Measurements from ENCODE around the gene SND1.

Gene SND1

GRCh38 chr7:127741764-127742375 lies 89.9 kb downstream of the SND1 start:
- in situ Hi-C loops (cut with HindIII; ENCODE audit: low sequenced_read_pairs) = no loop called here
- no peak for DNase-seq (ENCODE audit: low read depth)
- no peak for TF ChIP-seq CTCF (IDR thresholded peaks at IDR 0.05; ENCODE audit: low read depth, low read length, missing control alignments)
- H3K4me3 ChIP-seq (ENCODE audit: low read depth, low read length) = no peak overlapping the region

DNA sequence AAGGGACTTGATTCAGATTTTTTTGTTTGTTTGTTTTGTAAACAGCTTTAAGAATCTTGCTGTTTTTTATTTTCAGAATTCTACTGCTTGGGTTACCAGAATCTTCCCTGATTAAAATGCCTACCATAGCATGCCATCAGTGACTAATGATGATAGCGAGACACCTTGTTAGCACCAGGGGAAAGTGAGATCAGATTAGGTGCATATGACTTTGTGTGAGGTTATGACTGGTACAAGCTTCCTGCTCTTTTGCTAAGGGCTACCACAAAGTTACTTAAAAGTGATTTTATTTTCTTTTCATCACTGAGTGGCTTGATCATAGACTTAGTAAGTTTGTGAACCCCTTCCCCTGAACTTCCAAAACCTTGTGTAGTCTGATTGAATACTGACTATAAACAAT lies 93.5 kb downstream of the SND1 start:
- no peak for TF ChIP-seq CTCF (IDR thresholded peaks at IDR 0.05; ENCODE audit: low read depth, low read length, missing control alignments)
- DNase-seq (ENCODE audit: low read depth) = no peak
- H3K4me3 ChIP-seq (ENCODE audit: low read depth, low read length) = no peak overlapping the region
- in situ Hi-C loops (cut with HindIII; ENCODE audit: low sequenced_read_pairs) = no loop called here

- no peak for TF ChIP-seq CTCF (IDR thresholded peaks at IDR 0.05; ENCODE audit: low read depth, low read length, missing control alignments)
- in situ Hi-C loops (cut with HindIII; ENCODE audit: low sequenced_read_pairs) = no loop called here
- peak; percentile 98 for DNase-seq (ENCODE audit: low read depth)
- H3K4me3 ChIP-seq (ENCODE audit: low read depth, low read length) = no peak overlapping the region
These were observed 99.1 kb downstream of the SND1 start for GRCh38 chr7:127751062-127751461.

- in situ Hi-C loops (cut with HindIII; ENCODE audit: low sequenced_read_pairs) = no loop called here
- TF ChIP-seq CTCF (IDR thresholded peaks at IDR 0.05; ENCODE audit: low read depth, low read length, missing control alignments) = no peak
These were observed 99.8 kb downstream of the SND1 start for GRCh38 chr7:127751490-127752448.

DNA sequence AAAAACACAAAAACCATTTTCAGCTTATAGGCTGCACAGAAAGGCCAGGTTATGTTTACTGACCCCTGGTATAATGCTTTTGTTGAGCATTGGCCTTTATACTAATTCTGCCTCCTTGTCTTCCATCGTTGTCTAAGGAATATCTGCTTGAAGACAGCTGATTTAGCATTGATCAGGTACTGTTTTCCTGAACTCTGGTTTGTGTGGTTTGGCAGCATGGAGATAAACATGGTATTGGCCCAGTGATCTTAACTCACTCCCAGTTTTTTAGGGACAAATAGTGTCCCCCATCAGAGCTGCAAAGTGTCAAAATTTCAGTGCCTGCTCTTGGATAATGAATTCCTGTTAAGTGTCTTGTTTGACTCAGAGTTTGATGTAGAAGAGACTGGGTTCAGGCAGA lies 100.8 kb downstream of the SND1 start:
- DNase-seq (ENCODE audit: low read depth) = no peak
- TF ChIP-seq CTCF (IDR thresholded peaks at IDR 0.05; ENCODE audit: low read depth, low read length, missing control alignments) = no peak
- no peak overlapping the region for H3K4me3 ChIP-seq (ENCODE audit: low read depth, low read length)
- in situ Hi-C loops (cut with HindIII; ENCODE audit: low sequenced_read_pairs) = no loop called here

More at GRCh38 chr7:127751490-127752448, 99.8 kb downstream of the SND1 start:
- no peak overlapping the region for H3K4me3 ChIP-seq (ENCODE audit: low read depth, low read length)
- DNase-seq (ENCODE audit: low read depth) = no peak

DNA sequence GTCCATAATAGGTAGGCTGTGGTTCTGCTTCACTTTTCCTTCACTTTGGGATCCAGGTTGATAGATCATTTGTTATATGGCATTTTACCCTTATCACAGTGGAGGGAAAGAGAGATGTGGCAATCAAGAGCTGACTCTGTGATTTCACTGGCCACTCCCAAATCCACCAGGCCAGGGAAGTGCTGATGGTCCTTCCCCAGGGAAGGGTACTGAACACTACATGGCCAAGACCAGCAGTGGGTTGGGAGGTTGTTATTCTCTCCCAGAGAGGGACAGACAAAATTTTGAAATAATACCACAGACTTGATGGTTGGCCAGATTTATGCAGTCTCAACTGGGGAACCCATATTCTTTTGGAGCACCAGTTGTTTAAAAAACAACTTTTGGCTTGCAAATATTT lies 102.5 kb downstream of the SND1 start:
- TF ChIP-seq CTCF (IDR thresholded peaks at IDR 0.05; ENCODE audit: low read depth, low read length, missing control alignments) = no peak
- in situ Hi-C loops (cut with HindIII; ENCODE audit: low sequenced_read_pairs) = no loop called here
- no peak overlapping the region for H3K4me3 ChIP-seq (ENCODE audit: low read depth, low read length)
- DNase-seq (ENCODE audit: low read depth) = no peak

Data from astrocyte of the cerebellum (primary cell).